Lung (tissue), 12 donors: ENCODE data around the gene ZBTB49. TPM values are rescaled to one million over a fixed set of nuclear protein-coding genes. Genes with fewer than 3 reads are reported as not detected.
"Not testable (repeated sequence)": the region's sequence is repeated elsewhere in the genome, so short reads cannot be mapped to it uniquely, and the experiment has no call there.

Experiments
- ATAC-seq: fragments of 200-7000 bp; cut with Tn5 transposase; one replicate; pipeline ENCODE4 v1.9.1; 2020; ENCODE audit warnings: moderate number of reproducible peaks; ENCODE audit not compliant: insufficient read depth, low FRiP score
- DNase-seq, 3 donors: peaks; one replicate each; pipeline ENCODE4 v3.0.0-alpha.2; 2013 to 2017
- H3K27ac ChIP-seq, 2 donors: one replicate each; pipeline ENCODE4 v1.5.1; 2013; ENCODE audit warnings: mild to moderate bottlenecking in 2 of 2, moderate library complexity in 2 of 2, control low read depth in 1 of 2, inconsistent platforms in 1 of 2, low read depth in 1 of 2, low read length in 1 of 2
- H3K27me3 ChIP-seq, 3 donors: one replicate each; pipeline ENCODE4 v1.5.1; 2013; ENCODE audit warnings: low read length in 2 of 3; ENCODE audit not compliant: control insufficient read depth in 3 of 3, insufficient read depth in 3 of 3
- H3K36me3 ChIP-seq, 4 donors: one replicate each; pipeline ENCODE4 v1.5.1; 2013; ENCODE audit warnings: low read length in 4 of 4, mild to moderate bottlenecking in 1 of 4, moderate library complexity in 1 of 4; ENCODE audit not compliant: control insufficient read depth in 4 of 4, insufficient read depth in 4 of 4
- H3K4me1 ChIP-seq, 5 donors: one replicate each; pipeline ENCODE4 v1.5.1; 2013; ENCODE audit warnings: low read length in 5 of 5, mild to moderate bottlenecking in 2 of 5, moderate library complexity in 1 of 5; ENCODE audit not compliant: control insufficient read depth in 5 of 5, insufficient read depth in 5 of 5
- H3K4me3 ChIP-seq: one replicate; pipeline ENCODE4 v1.5.1; 2013; ENCODE audit warnings: mild to moderate bottlenecking, control low read depth, moderate library complexity
- H3K9ac ChIP-seq, 2 donors: one replicate each; pipeline ENCODE4 v1.5.1; 2013; ENCODE audit warnings: low read length in 2 of 2, control low read depth in 1 of 2; ENCODE audit not compliant: insufficient read depth in 1 of 2
- H3K9me3 ChIP-seq, 4 donors: one replicate each; pipeline ENCODE4 v1.5.1; 2013; ENCODE audit warnings: low read length in 3 of 4, mild to moderate bottlenecking in 1 of 4, moderate library complexity in 1 of 4; ENCODE audit not compliant: control insufficient read depth in 4 of 4, insufficient read depth in 3 of 4
- CTCF ChIP-seq: IDR thresholded peaks from 2 replicates; pipeline ENCODE4 v1.5.1; 2012; ENCODE audit warnings: mild to moderate bottlenecking; ENCODE audit errors: control extremely low read depth, extremely low read depth
- WGBS, 2 donors: extraction: QIAGEN DNeasy Blood & Tissue Kit; methylation state at CpG; one replicate each; pipeline ENCODE4 v1.1.7; 2013; 5-methylcytosine and 5-hydroxymethylcytosine counted together
- polyA plus RNA-seq, 2 donors: library from polyadenylated mRNA; stranded (reverse); fragments of 200-250 nt; gene quantifications; one replicate each; pipeline ENCODE4 v1.2.1, GENCODE V29; 2013
- total RNA-seq, 2 donors: library from RNA; depleted of rRNA in 1 of 2; stranded (reverse); fragments of >200 nt in 1 of 2; gene quantifications; one replicate each; pipeline ENCODE4 v1.2.1, GENCODE V29; 2014 to 2021
- donor health status: control.
- donor health status: control.
- donor health status: Bipolar disorder and iron deficiency.
- donor health status: healthy.
- donor health status: DM: yes; HTN: yes; CAD: no.

ZBTB49 gene
- total and polyA plus RNA-seq, 4 donors, result 1.8 to 9.0 (median 4.1) TPM

GRCh38 chr4:4347585-4347984 lies 57.5 kb downstream of the ZBTB49 start:
- Histone ChIP-seq H3K27me3 (no peaks in the 10 kb centered on the region), H3K27ac (no peak overlapping the region), H3K36me3 (no peaks in the 10 kb centered on the region), H3K9me3 (no peaks in the 10 kb centered on the region), H3K4me3 (no peak overlapping the region), H3K4me1 (no peaks in the 10 kb centered on the region), H3K9ac (no peak overlapping the region)
- DNase-seq (no peak), ATAC-seq (no peak)
- TF ChIP-seq CTCF, result no peak
- WGBS, 2 donors, result 35 to 40% methylated on average over 1 of the region's 1 CpG

GRCh38 chr4:4348585-4348984 lies 58.5 kb downstream of the ZBTB49 start:
- not testable (repeated sequence) for H3K27me3 ChIP-seq, H3K36me3 ChIP-seq, ATAC-seq, H3K4me3 ChIP-seq, DNase-seq, H3K27ac ChIP-seq, H3K4me1 ChIP-seq, H3K9ac ChIP-seq, H3K9me3 ChIP-seq
- 69 to 75% methylated on average over 9 of the region's 9 CpGs for WGBS, 2 donors

GRCh38 chr4:4349867-4350266 lies 59.8 kb downstream of the ZBTB49 start:
- 89 to 90% methylated on average over 3 of the region's 3 CpGs for WGBS, 2 donors
- TF ChIP-seq CTCF, result no peak

GRCh38 chr4:4350909-4351308 lies 60.9 kb downstream of the ZBTB49 start:
- WGBS, 2 donors, result 70 to 82% methylated on average over 4 of the region's 4 CpGs
- Histone ChIP-seq H3K9me3 (no peaks in the 10 kb centered on the region), H3K9ac (no peak overlapping the region), H3K4me1 (no peaks in the 10 kb centered on the region), H3K27ac (no peak overlapping the region), H3K4me3 (no peak overlapping the region), H3K27me3 (no peaks in the 10 kb centered on the region), H3K36me3 (no peaks in the 10 kb centered on the region)
- TF ChIP-seq CTCF, result no peak
- no peak for ATAC-seq
- DNase-seq, result no peak

More at GRCh38 chr4:4349867-4350266, 59.8 kb downstream of the ZBTB49 start:
- Histone ChIP-seq H3K4me3 (no peak overlapping the region), H3K9me3 (no peaks in the 10 kb centered on the region), H3K27ac (no peak overlapping the region), H3K27me3 (no peaks in the 10 kb centered on the region), H3K36me3 (no peaks in the 10 kb centered on the region), H3K4me1 (no peaks in the 10 kb centered on the region), H3K9ac (no peak overlapping the region)
- DNase-seq (no peak), ATAC-seq (no peak)
